Stimulated activated CD4-positive, alpha-beta T cell treated with anti-CD3 and anti-CD28 coated beads, Interleukin-12 subunit alpha, Interleukin-12 subunit beta, amount 100 ng/mL, for 48 hours (primary cell): ENCODE results near the gene CYSLTR2.
"Not testable (repeated sequence)": the region's sequence is repeated elsewhere in the genome, so short reads cannot be mapped to it uniquely, and the experiment has no call there.

ENCODE experiments used
- DNase-seq, 3 donors: peaks; one replicate each; pipeline ENCODE4 v3.0.0-alpha.2; 2020; ENCODE audit warnings: low read depth in 2 of 3, low spot score in 1 of 3

Gene CYSLTR2

GRCh38 chr13:48644951-48645350 lies 8.8 kb upstream of the CYSLTR2 start:
- DNase-seq = no peak

- no peak for DNase-seq
These were observed 7.9 kb upstream of the CYSLTR2 start for GRCh38 chr13:48645845-48646244.

- DNase-seq = no peak
These were observed 6.9 kb upstream of the CYSLTR2 start for GRCh38 chr13:48646791-48647190.

- DNase-seq = no peak
These were observed 6.1 kb upstream of the CYSLTR2 start for GRCh38 chr13:48647625-48648024.

- no peak for DNase-seq
These were observed 5.3 kb upstream of the CYSLTR2 start for GRCh38 chr13:48648446-48648845.

- DNase-seq = no peak
These were observed 768 bp upstream of the CYSLTR2 start for GRCh38 chr13:48652851-48653471.

- no peak for DNase-seq
These were observed 782 bp downstream of the CYSLTR2 start for GRCh38 chr13:48654511-48654910.

- DNase-seq = no peak
These were observed 1.6 kb downstream of the CYSLTR2 start for GRCh38 chr13:48655291-48655690.

- no peak for DNase-seq
These were observed 2.9 kb downstream of the CYSLTR2 start for GRCh38 chr13:48656608-48657007.

GRCh38 chr13:48660361-48661076 lies 6.8 kb downstream of the CYSLTR2 start:
- no peak for DNase-seq

GRCh38 chr13:48661107-48661506 lies 7.4 kb downstream of the CYSLTR2 start:
- DNase-seq = no peak

- DNase-seq = no peak
These were observed 8.5 kb downstream of the CYSLTR2 start for GRCh38 chr13:48662226-48662625.

GRCh38 chr13:48667136-48667535 lies 13.4 kb downstream of the CYSLTR2 start:
- DNase-seq = no peak

GRCh38 chr13:48671421-48671820 lies 17.7 kb downstream of the CYSLTR2 start:
- DNase-seq = not testable (repeated sequence)

- no peak for DNase-seq
These were observed 21.5 kb downstream of the CYSLTR2 start for GRCh38 chr13:48675247-48675646.

- no peak for DNase-seq
These were observed 24.6 kb downstream of the CYSLTR2 start for GRCh38 chr13:48678316-48678715.

- DNase-seq = no peak
These were observed 26.4 kb downstream of the CYSLTR2 start for GRCh38 chr13:48679941-48680680.

GRCh38 chr13:48680756-48681392 lies 27.1 kb downstream of the CYSLTR2 start:
- DNase-seq = no peak

GRCh38 chr13:48681905-48682304 lies 28.2 kb downstream of the CYSLTR2 start:
- no peak for DNase-seq

GRCh38 chr13:48682436-48682835 lies 28.7 kb downstream of the CYSLTR2 start:
- no peak for DNase-seq

- no peak for DNase-seq
These were observed 33.0 kb downstream of the CYSLTR2 start for GRCh38 chr13:48686636-48687210.
